GM23338 (cell line): ENCODE measurements around the gene S100A14. TPM values are rescaled to one million over a fixed set of nuclear protein-coding genes. Genes with fewer than 3 reads are reported as not detected.

ENCODE experiments used
- ATAC-seq: fragments of 200-7000 bp; cut with Tn5 transposase; 3 replicates; pipeline ENCODE4 v1.9.1; 2020
- DNase-seq: peaks from one replicate; pipeline ENCODE4 v3.0.0-alpha.2; 2015; ENCODE audit warnings: low spot score
- H2AFZ ChIP-seq: fragments of 200-600 bp; sonication (generic); 2 replicates; pipeline ENCODE4 v1.8.0; 2016; ENCODE audit warnings: antibody characterized with exemption, mild to moderate bottlenecking, moderate library complexity
- H3F3A ChIP-seq: fragments of 200-600 bp; sonication (generic); replicated peaks from 2 replicates; pipeline ENCODE4 v1.8.0; 2017; ENCODE audit warnings: antibody characterized with exemption, mixed run types, low read depth
- H3K27ac ChIP-seq: fragments of 200-600 bp; sonication (generic); 2 replicates; pipeline ENCODE4 v1.6.1; 2016; ENCODE audit warnings: low read depth
- H3K27me3 ChIP-seq: fragments of 200-600 bp; sonication (generic); 2 replicates; pipeline ENCODE4 v1.8.0; 2016; ENCODE audit warnings: mild to moderate bottlenecking, mixed run types, moderate library complexity; ENCODE audit not compliant: insufficient read depth
- H3K36me3 ChIP-seq: fragments of 200-600 bp; sonication (generic); 2 replicates; pipeline ENCODE4 v1.8.0; 2016; ENCODE audit warnings: mild to moderate bottlenecking; ENCODE audit not compliant: insufficient read depth
- H3K4me1 ChIP-seq: fragments of 200-600 bp; sonication (generic); 2 replicates; pipeline ENCODE4 v1.8.0; 2016; ENCODE audit warnings: mild to moderate bottlenecking, moderate library complexity; ENCODE audit not compliant: insufficient read depth
- H3K4me2 ChIP-seq: fragments of 200-600 bp; sonication (generic); 2 replicates; pipeline ENCODE4 v1.7.1; 2017; ENCODE audit warnings: mixed run types
- H3K4me3 ChIP-seq: fragments of 200-600 bp; sonication (generic); 2 replicates; pipeline ENCODE4 v1.6.1; 2016; ENCODE audit warnings: mixed run types
- H3K79me2 ChIP-seq: fragments of 200-600 bp; sonication (generic); replicated peaks from 2 replicates; pipeline ENCODE4 v1.8.0; 2017; ENCODE audit warnings: mild to moderate bottlenecking; ENCODE audit not compliant: insufficient read depth
- H3K9me2 ChIP-seq: fragments of 200-600 bp; sonication (generic); 2 replicates; pipeline ENCODE4 v1.8.0; 2017; ENCODE audit not compliant: insufficient read depth
- H4K20me1 ChIP-seq: fragments of 200-600 bp; sonication (generic); replicated peaks from 2 replicates; pipeline ENCODE4 v1.8.0; 2017; ENCODE audit warnings: mild to moderate bottlenecking; ENCODE audit not compliant: insufficient read depth
- H3K27ac Mint-ChIP-seq: 2 replicates; pipeline ENCODE4 v1.8.0; 2020; ENCODE audit warnings: inconsistent platforms, mild to moderate bottlenecking, moderate library complexity, mixed read lengths
- H3K27me3 Mint-ChIP-seq: 3 replicates; pipeline ENCODE4 v1.8.0; 2022; ENCODE audit warnings: low read depth, mild to moderate bottlenecking, moderate library complexity, mixed read lengths, inconsistent platforms; ENCODE audit not compliant: insufficient read depth, poor library complexity
- H3K36me3 Mint-ChIP-seq: 3 replicates; pipeline ENCODE4 v1.8.0; 2021; ENCODE audit warnings: low read depth, mild to moderate bottlenecking, inconsistent platforms, moderate library complexity, mixed read lengths
- H3K4me1 Mint-ChIP-seq: 3 replicates; pipeline ENCODE4 v1.8.0; 2020; ENCODE audit warnings: mild to moderate bottlenecking, inconsistent platforms, mixed read lengths
- H3K4me3 Mint-ChIP-seq: 3 replicates; pipeline ENCODE4 v1.8.0; 2021; ENCODE audit warnings: moderate library complexity, mild to moderate bottlenecking, inconsistent platforms, mixed read lengths
- H3K9me3 Mint-ChIP-seq: 3 replicates; pipeline ENCODE4 v1.8.0; 2020; ENCODE audit warnings: moderate library complexity, mild to moderate bottlenecking, inconsistent platforms, mixed read lengths
- EZH2 ChIP-seq: fragments of 200-600 bp; sonication (generic); IDR thresholded peaks from one replicate; pipeline ENCODE4 v1.8.0; 2017; ENCODE audit warnings: antibody characterized with exemption, mild to moderate bottlenecking, low read depth; ENCODE audit not compliant: unreplicated experiment
- EZH2phosphoT487 ChIP-seq: fragments of 200-600 bp; sonication (generic); IDR thresholded peaks from one replicate; pipeline ENCODE4 v1.8.1; 2018; ENCODE audit warnings: antibody characterized with exemption; ENCODE audit not compliant: unreplicated experiment
- NANOG ChIP-seq: IDR thresholded peaks from 2 replicates; pipeline ENCODE4 v1.6.1; 2016; ENCODE audit warnings: antibody characterized with exemption, borderline replicate concordance
- POLR2AphosphoS5 ChIP-seq: IDR thresholded peaks from 2 replicates; pipeline ENCODE4 v1.6.1; 2016; ENCODE audit warnings: antibody characterized with exemption, low read depth
- STAT1 ChIP-seq: IDR thresholded peaks from one replicate; pipeline ENCODE4 v1.6.1; 2016; ENCODE audit warnings: antibody characterized with exemption; ENCODE audit not compliant: unreplicated experiment
- ZNF114 ChIP-seq: fragments of 250-450 bp; sonication (Bioruptor Pico); IDR thresholded peaks from 2 replicates; pipeline ENCODE4 v1.5.0; 2020; ENCODE audit warnings: mild to moderate bottlenecking, moderate library complexity
- ZNF331 ChIP-seq: fragments of 250-450 bp; sonication (Bioruptor Pico); IDR thresholded peaks from 2 replicates; pipeline ENCODE4 v1.5.0; 2020; ENCODE audit warnings: low read depth, mild to moderate bottlenecking, moderate library complexity
- polyA plus RNA-seq: library from polyadenylated mRNA; unstranded; fragments of >200 nt; fragmentation: Nextera tagmentation; extraction: Ambion mirVana; gene quantifications from 2 replicates; pipeline ENCODE4 v1.2.1, GENCODE V29; 2016
- total RNA-seq: library from RNA; depleted of rRNA; stranded (reverse); fragments of >200 nt; shearing (Covaris generic); gene quantifications from 2 replicates; pipeline ENCODE4 v1.2.3, GENCODE V29; 2014; rRNA removed

The S100A14 gene
- total and polyA plus RNA-seq, 2 experiments from 2014 or later, result 0.28 to 0.53 TPM

GRCh38 chr1:153566414-153567371, 49.4 kb downstream of the S100A14 start:
- TF ChIP-seq POLR2AphosphoS5 (peak; percentile 29; the same call in 1 of the 2 replicates), STAT1 (no peak)
- Histone ChIP-seq H3K27ac (0 out of 2 replicates have a peak overlapping the region, but pooled peaks have one; percentile 55), H3K9me2 (no peaks in the 10 kb centered on the region), H3K4me2 (peak overlapping the region; percentile 64), H3F3A (peaks cover 6% of the 10 kb centered on the region; the same call in 1 of the 2 replicates), H3K27me3 (no peaks in the 10 kb centered on the region), H4K20me1 (no peaks in the 10 kb centered on the region), H2AFZ (peak overlapping the region; percentile 85), H3K4me1 (peaks cover 18% of the 10 kb centered on the region), H3K36me3 (no peaks in the 10 kb centered on the region), H3K79me2 (no peaks in the 10 kb centered on the region), H3K4me3 (0 out of 2 replicates have a peak overlapping the region, but pooled peaks have one; percentile 17)
- Mint-ChIP-seq H3K36me3 (no peaks in the 10 kb centered on the region), H3K27me3 (peaks cover 16% of the 10 kb centered on the region), H3K4me3 (peak overlapping the region; percentile 23; the same call in 2 of the 3 replicates), H3K27ac (peak overlapping the region; percentile 96), H3K4me1 (peaks cover 36% of the 10 kb centered on the region), H3K9me3 (no peaks in the 10 kb centered on the region)
- peak; percentile 69 for ATAC-seq
- peak; percentile 90 for DNase-seq

GRCh38 chr1:153565529-153566374, 50.4 kb downstream of the S100A14 start, which contains the start of gene S100A2:
S100A2 (minus strand) TSS chr1:153565844; CDS start chr1:153563877, 1,967 bp downstream.
- peak within 1 kb of the TSS; percentile 96 for H3K27ac Mint-ChIP-seq
- H4K20me1 ChIP-seq, result no peaks in the 10 kb centered on the region
- no peaks in the 10 kb centered on the region for H3K9me3 Mint-ChIP-seq
- H3K27ac ChIP-seq, result 0 out of 2 replicates have a peak within 1 kb of the TSS, but pooled peaks have one; percentile 55
- H3K27me3 Mint-ChIP-seq, result peaks cover 17% of the 10 kb centered on the region
- H3K27me3 ChIP-seq, result no peaks in the 10 kb centered on the region
- H3K4me1 ChIP-seq, result peaks cover 18% of the 10 kb centered on the region
- H3K4me3 ChIP-seq, result 0 out of 2 replicates have a peak within 1 kb of the TSS, but pooled peaks have one; percentile 17
- peaks cover 36% of the 10 kb centered on the region for H3K4me1 Mint-ChIP-seq
- H3K36me3 ChIP-seq, result no peaks in the 10 kb centered on the region
- peak within 1 kb of the TSS; percentile 15; the same call in 1 of the 3 replicates for H3K4me3 Mint-ChIP-seq
- H3K4me2 ChIP-seq, result peak within 1 kb of the TSS; percentile 64
- no peaks in the 10 kb centered on the region for H3K36me3 Mint-ChIP-seq
- DNase-seq (no peak), ATAC-seq (no peak)
- H2AFZ ChIP-seq, result peak within 1 kb of the TSS; percentile 85
- H3K79me2 ChIP-seq, result no peaks in the 10 kb centered on the region
- H3K9me2 ChIP-seq, result no peaks in the 10 kb centered on the region
- peaks cover 6% of the 10 kb centered on the region; the same call in 1 of the 2 replicates for H3F3A ChIP-seq
- TF ChIP-seq ZNF331 (no peak), NANOG (no peak), EZH2 (no peak), ZNF114 (no peak), EZH2phosphoT487 (no peak)

Other genes with a start within 250 kb of the S100A14 start
- gene S100A12, start 240.7 kb downstream of the S100A14 start, total RNA-seq, result not detected in 2 replicates
- not detected in 2 replicates for gene S100A12, start 240.7 kb downstream of the S100A14 start, polyA plus RNA-seq
- not detected in 2 replicates for gene S100A8, start 225.3 kb downstream of the S100A14 start, total RNA-seq
- not detected in 2 replicates for gene S100A8, start 225.3 kb downstream of the S100A14 start, polyA plus RNA-seq
- not detected in 2 replicates for gene S100A7A, start 199.8 kb downstream of the S100A14 start, total RNA-seq
- not detected in 2 replicates for gene S100A7A, start 199.8 kb downstream of the S100A14 start, polyA plus RNA-seq
- gene S100A7, start 155.7 kb downstream of the S100A14 start, total RNA-seq, result not detected in 2 replicates
- not detected in 2 replicates for gene S100A7, start 155.7 kb downstream of the S100A14 start, polyA plus RNA-seq
- gene S100A6, start 80.3 kb downstream of the S100A14 start, total RNA-seq, result 7.3 and 9.4 TPM in 2 replicates
- gene S100A6, start 80.3 kb downstream of the S100A14 start, polyA plus RNA-seq, result 77.5 and 98.0 TPM in 2 replicates
- gene S100A5, start 75.4 kb downstream of the S100A14 start, total RNA-seq, result not detected in 2 replicates
- 0.47 TPM in 1 of 2 replicates, not detected in the other for gene S100A5, start 75.4 kb downstream of the S100A14 start, polyA plus RNA-seq
- gene S100A4, start 70.5 kb downstream of the S100A14 start, total RNA-seq, result 8.2 and 14.2 TPM in 2 replicates
- 34.6 and 36.0 TPM in 2 replicates for gene S100A4, start 70.5 kb downstream of the S100A14 start, polyA plus RNA-seq
- gene S100A3, start 67.1 kb downstream of the S100A14 start, total RNA-seq, result not detected in 2 replicates
- not detected in 2 replicates for gene S100A3, start 67.1 kb downstream of the S100A14 start, polyA plus RNA-seq
- 0.66 TPM in 1 of 2 replicates, not detected in the other for gene S100A2, start 50.5 kb downstream of the S100A14 start, total RNA-seq
- 0.89 and 1.1 TPM in 2 replicates for gene S100A2, start 50.5 kb downstream of the S100A14 start, polyA plus RNA-seq
- gene S100A16, start 3.2 kb downstream of the S100A14 start, total RNA-seq, result 10.6 and 20.4 TPM in 2 replicates
- gene S100A16, start 3.2 kb downstream of the S100A14 start, polyA plus RNA-seq, result 10.5 and 13.0 TPM in 2 replicates
- 32.7 and 35.3 TPM in 2 replicates for gene S100A13, start 11.2 kb upstream of the S100A14 start, total RNA-seq
- 165 and 182 TPM in 2 replicates for gene S100A13, start 11.2 kb upstream of the S100A14 start, polyA plus RNA-seq
- 0.66 TPM in 1 of 2 replicates, not detected in the other for gene S100A1, start 12.1 kb upstream of the S100A14 start, total RNA-seq
- 0.13 TPM in 1 of 2 replicates, not detected in the other for gene S100A1, start 12.1 kb upstream of the S100A14 start, polyA plus RNA-seq
- 68.9 and 73.4 TPM in 2 replicates for gene CHTOP, start 17.7 kb upstream of the S100A14 start, total RNA-seq
- gene CHTOP, start 17.7 kb upstream of the S100A14 start, polyA plus RNA-seq, result 86.6 and 97.8 TPM in 2 replicates
- 25.6 and 28.1 TPM in 2 replicates for gene SNAPIN, start 42.4 kb upstream of the S100A14 start, total RNA-seq
- gene SNAPIN, start 42.4 kb upstream of the S100A14 start, polyA plus RNA-seq, result 43.7 and 48.5 TPM in 2 replicates
- 314 and 337 TPM in 2 replicates for gene ILF2, start 54.7 kb upstream of the S100A14 start, total RNA-seq
- gene ILF2, start 54.7 kb upstream of the S100A14 start, polyA plus RNA-seq, result 204 and 214 TPM in 2 replicates
- 8.5 and 9.0 TPM in 2 replicates for gene NPR1, start 62.4 kb upstream of the S100A14 start, total RNA-seq
- gene NPR1, start 62.4 kb upstream of the S100A14 start, polyA plus RNA-seq, result 3.3 and 3.7 TPM in 2 replicates
- 51.3 and 51.5 TPM in 2 replicates for gene INTS3, start 111.7 kb upstream of the S100A14 start, total RNA-seq
- gene INTS3, start 111.7 kb upstream of the S100A14 start, polyA plus RNA-seq, result 21.5 and 22.7 TPM in 2 replicates
- 18.8 and 24.2 TPM in 2 replicates for gene SLC27A3, start 159.1 kb upstream of the S100A14 start, total RNA-seq
- 26.3 and 27.1 TPM in 2 replicates for gene SLC27A3, start 159.1 kb upstream of the S100A14 start, polyA plus RNA-seq